GM12892 (cell line): ENCODE data around the gene TSR1.

Experiments used
- DNase-seq: peaks from one replicate; pipeline ENCODE4 v3.0.0; 2011; ENCODE audit not compliant: insufficient read length
- FAIRE-seq: peaks from 2 replicates; lab custom pipeline; 2011; peaks lifted over from hg19 to GRCh38; lab: Jason Lieb, UNC
- POLR2A ChIP-seq: IDR thresholded peaks from 2 replicates; pipeline ENCODE4 v1.6.1; 2011; ENCODE audit warnings: low read depth, low read length, control low read depth
- POLR2AphosphoS5 ChIP-seq: IDR thresholded peaks from 2 replicates; pipeline ENCODE4 v1.6.1; 2011; ENCODE audit warnings: low read depth, low read length, control low read depth
- TAF1 ChIP-seq: IDR thresholded peaks from 2 replicates; pipeline ENCODE4 v1.6.1; 2011; ENCODE audit warnings: low read depth, mild to moderate bottlenecking, control low read depth, low read length, borderline replicate concordance

Gene TSR1

DNA sequence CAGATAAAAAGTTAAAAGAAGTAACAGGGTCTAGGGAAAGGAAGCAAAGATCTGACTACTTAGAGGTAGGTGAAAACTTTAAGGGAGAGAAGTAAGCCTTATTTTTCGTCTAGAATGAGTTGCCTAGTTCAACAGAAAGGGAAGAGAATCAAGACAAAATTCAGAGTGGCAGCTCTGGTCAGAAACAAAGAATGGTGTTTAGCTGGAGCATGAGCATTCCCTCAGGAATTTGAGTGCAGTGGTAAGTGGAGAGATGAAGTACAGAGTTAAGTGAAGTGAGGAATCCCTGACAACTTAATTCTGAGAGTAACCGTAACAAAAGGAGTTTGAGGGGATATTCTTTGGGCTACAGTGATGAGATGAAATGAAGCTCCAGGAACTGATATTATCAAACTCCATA lies 44.2 kb downstream of the TSR1 start:
- DNase-seq = no peak
- TF ChIP-seq POLR2A (no peak), TAF1 (no peak), POLR2AphosphoS5 (no peak)
- FAIRE-seq = no peak

DNA sequence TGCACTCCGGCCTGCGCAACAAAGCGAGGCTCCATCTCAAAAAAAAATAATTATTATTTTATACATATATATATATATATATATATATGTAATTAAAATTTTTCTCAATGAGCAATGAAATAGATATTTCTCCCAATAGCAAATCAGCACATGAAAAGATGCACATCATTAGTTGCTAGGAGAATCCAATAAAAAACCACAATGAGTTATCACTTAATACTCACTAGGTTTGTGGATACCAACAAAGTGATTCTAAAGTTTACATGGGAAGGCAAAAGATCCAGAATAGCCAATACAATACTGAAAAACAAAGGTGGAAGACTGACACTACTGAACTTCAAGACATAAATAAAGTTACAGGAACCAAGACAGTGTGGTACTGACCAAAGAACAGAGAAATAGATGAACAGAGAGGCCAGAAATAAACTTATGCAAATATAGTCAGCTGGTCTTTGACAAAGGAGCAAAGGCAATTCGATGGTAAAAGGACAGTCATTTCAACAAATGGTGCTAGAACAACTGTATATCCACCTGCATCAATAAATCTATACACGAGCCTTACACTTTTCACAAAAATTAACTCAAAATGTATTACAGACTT lies 46.3 kb downstream of the TSR1 start:
- DNase-seq (no peak), FAIRE-seq (peak; percentile 85)
- TF ChIP-seq POLR2A (no peak), POLR2AphosphoS5 (no peak), TAF1 (no peak)

DNA sequence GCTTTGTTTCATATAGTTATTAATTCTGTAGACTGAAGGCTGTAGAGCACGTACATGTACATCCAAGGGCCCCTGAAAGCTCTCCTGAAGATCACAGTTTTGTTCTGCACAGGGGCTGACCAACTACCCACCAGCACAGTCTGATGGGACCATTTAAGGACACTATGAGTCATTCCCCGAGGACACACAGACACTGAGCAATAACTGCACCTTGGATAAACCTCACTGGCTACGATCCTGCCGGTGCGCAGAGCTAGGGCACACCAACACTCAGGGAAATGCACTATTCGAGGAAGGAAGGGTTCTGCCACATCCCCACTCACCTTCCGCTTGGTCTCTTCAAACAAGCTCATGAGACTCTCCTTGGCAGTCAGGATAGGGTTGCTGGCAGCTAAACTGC lies 53.0 kb downstream of the TSR1 start:
- DNase-seq (no peak), FAIRE-seq (no peak)
- TF ChIP-seq POLR2AphosphoS5 = no peak
- no peak for TF ChIP-seq POLR2A
- TF ChIP-seq TAF1 = no peak

DNA sequence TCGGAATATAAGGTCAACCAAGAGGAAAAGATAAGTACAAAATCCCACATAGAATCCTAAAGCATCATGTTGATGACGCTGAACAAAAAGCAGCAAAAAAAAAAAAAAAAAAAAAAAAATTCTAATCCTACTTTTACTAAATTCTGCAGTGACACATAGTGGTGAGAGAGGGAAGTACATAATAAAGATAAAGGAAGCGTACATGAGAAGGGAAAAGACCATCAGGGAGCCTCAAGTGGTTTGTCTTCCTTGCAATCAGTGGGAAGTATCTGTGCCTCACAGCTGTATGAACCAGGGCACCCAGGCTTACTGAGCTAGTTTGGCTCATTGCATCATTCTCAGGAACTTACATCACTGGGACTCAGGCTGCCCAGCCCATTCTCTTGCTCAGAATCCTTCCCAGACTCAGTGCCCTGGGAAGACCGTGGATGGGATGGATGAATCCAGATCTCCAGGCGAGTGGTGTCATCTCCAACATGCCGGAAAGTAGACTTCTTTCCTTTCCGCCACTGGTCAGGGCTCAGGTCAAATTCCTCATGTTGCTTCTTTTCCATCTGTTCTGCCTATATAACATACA lies 53.9 kb downstream of the TSR1 start:
- FAIRE-seq (peak; percentile 78), DNase-seq (no peak)
- TF ChIP-seq TAF1 (no peak), POLR2AphosphoS5 (no peak), POLR2A (no peak)

DNA sequence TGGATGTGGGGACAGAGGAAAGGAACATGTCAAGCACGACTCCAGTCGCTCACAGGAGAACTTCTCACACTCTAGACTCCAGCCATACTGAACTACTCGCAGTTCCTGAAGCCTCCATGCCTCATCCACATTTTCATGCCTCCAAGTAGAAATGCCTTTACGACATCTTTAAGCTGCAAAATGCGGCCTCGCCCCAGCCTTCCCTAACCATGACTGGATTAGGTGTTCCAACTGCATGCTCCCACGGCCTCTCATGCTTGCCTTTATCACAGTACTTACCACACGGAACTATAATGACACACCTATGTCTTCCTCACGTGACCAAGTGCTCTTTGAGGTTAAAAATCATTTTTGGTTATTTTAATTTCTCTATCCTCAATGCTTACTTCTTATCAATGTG lies 56.5 kb downstream of the TSR1 start:
- FAIRE-seq = no peak
- DNase-seq = no peak
- no peak for TF ChIP-seq POLR2A
- TF ChIP-seq TAF1 = no peak
- TF ChIP-seq POLR2AphosphoS5 = no peak

DNA sequence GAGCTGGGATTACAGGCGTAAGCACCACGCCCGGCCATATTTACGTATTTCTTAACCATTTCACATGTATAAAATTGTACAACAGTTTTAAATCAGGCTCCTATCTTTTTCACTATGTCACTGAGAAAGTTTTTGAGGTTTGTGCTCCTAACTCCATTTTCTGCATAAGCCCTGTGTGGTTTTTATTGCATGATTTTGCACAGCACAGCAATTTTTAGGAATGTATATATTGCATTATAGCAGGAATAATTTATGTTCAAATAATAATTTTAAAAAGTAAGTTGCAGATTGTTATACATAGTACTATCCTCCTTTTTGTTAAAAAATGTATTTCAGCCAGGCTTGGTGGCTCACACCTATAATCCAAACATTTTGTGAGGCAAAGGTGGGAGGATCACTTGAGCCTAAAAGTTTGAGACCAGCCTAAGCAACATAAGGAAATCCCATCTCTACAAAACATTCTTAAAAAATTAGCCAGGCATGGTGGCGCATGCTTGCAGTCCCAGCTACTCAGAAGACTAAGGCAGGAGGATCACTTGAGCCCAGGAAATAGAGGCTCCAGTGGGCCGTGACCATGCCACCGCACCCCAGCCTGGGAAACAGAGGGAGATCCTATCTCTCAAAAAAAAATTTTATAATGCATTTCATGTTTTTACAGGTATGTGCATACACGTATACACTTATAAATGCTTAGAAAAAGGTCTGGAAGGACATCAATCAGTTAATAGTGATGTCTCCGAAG lies 58.7 kb downstream of the TSR1 start:
- no peak for TF ChIP-seq POLR2A
- TF ChIP-seq POLR2AphosphoS5 = no peak
- DNase-seq = no peak
- FAIRE-seq = no peak

DNA sequence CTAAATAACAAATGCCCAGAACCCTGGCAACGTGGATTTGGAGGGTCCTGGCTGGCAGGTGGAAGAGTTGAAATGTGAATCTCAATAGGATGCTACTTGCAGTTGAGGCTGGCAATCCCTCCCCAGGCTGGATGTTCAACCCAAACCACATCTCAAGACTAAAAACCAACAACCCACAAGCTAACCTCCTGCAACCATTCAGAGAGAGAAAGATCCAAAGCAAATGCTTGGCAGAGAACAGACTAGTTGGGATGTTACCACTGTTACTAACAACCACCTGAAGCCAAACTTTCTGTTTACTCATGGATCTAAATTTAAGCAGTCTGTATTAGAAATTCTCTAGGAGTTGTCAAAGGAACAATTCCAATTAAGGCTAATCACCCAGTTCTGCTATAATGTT lies 60.5 kb downstream of the TSR1 start:
- no peak for TF ChIP-seq TAF1
- TF ChIP-seq POLR2A = no peak
- TF ChIP-seq POLR2AphosphoS5 = no peak
- no peak for FAIRE-seq

DNA sequence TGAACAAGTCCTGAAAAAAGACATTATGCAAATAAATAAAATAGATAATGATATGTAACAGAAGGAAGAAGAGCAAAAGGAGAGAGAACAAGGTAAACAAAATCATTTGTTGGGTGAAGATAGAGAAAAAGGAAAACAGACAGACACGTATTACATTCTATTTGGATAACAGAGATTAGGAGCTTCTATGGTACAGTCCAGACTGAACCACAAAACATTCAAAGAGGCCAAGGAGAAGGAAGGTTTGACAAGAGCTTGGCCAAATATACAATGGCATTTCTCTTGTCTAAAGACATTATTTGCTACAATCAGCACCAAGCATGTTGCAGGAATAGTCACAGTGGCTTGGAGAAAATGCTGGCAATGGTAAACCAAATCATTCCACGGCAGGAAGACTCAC lies 61.8 kb downstream of the TSR1 start:
- DNase-seq (no peak), FAIRE-seq (no peak)

More for the DNA sequence above, 60.5 kb downstream of the TSR1 start:
- no peak for DNase-seq

More for the DNA sequence above, 61.8 kb downstream of the TSR1 start:
- TF ChIP-seq TAF1 (no peak), POLR2AphosphoS5 (no peak), POLR2A (no peak)
